Ovary (tissue), 9 donors: ENCODE measurements around the gene ZDHHC1. TPM values are rescaled to one million over a fixed set of nuclear protein-coding genes. Genes with fewer than 3 reads are reported as not detected.

Experiments
- DNase-seq, 5 donors: peaks; one replicate each; pipeline ENCODE4 v3.0.0-alpha.2; 2019 to 2020
- H3K27ac ChIP-seq, 2 donors: fragments of 200-600 bp; one replicate each; pipeline versions ENCODE4 v1.5.1 to v1.8.0; 2019 to 2022
- H3K27me3 ChIP-seq: fragments of 200-600 bp; one replicate; pipeline ENCODE4 v1.8.0; 2022
- H3K36me3 ChIP-seq: fragments of 200-600 bp; sonication (generic); one replicate; pipeline ENCODE4 v1.5.1; 2019
- H3K4me1 ChIP-seq: one replicate; pipeline ENCODE4 v1.8.1; 2013; ENCODE audit warnings: mild to moderate bottlenecking, moderate library complexity; ENCODE audit not compliant: insufficient read depth
- H3K4me3 ChIP-seq: fragments of 200-600 bp; sonication (generic); one replicate; pipeline ENCODE4 v1.5.1; 2017
- H3K9me3 ChIP-seq, 2 donors: fragments of 200-600 bp in 1 of 2; sonication (generic) in 1 of 2; one replicate each; pipeline versions ENCODE4 v1.5.1 to v1.8.1; 2013 to 2019; ENCODE audit warnings: mild to moderate bottlenecking in 1 of 2, moderate library complexity in 1 of 2
- CTCF ChIP-seq, 3 donors: fragments of 450-650 bp in 2 of 3; fragments of 200-600 bp in 1 of 3; IDR thresholded peaks; one replicate each; pipeline versions ENCODE4 v1.5.1 to v1.8.0; 2016 to 2022; ENCODE audit warnings: antibody characterized with exemption in 3 of 3, mild to moderate bottlenecking in 1 of 3
- EP300 ChIP-seq: sonication (generic); formaldehyde crosslinking; IDR thresholded peaks from one replicate; pipeline ENCODE4 v1.6.1; 2017; ENCODE audit warnings: antibody characterized with exemption
- POLR2A ChIP-seq: fragments of 450-650 bp; IDR thresholded peaks from one replicate; pipeline ENCODE4 v1.6.1; 2017; ENCODE audit warnings: antibody characterized with exemption, mild to moderate bottlenecking, moderate library complexity
- WGBS, 3 donors: extraction: QIAGEN DNeasy Blood & Tissue Kit in 1 of 3; methylation state at CpG; one replicate each; pipeline versions ENCODE4 v1.1.5 to v1.1.7; 2013 to 2017; 5-methylcytosine and 5-hydroxymethylcytosine counted together
- intact Hi-C, 4 donors: fragments of 100-400 bp; cut with DNase I; formaldehyde crosslinking; loops; one replicate each; pipeline versions ENCODE4 v1.11.0 to v1.15.1; 2022 to 2023
- polyA plus RNA-seq, 2 donors: library from polyadenylated mRNA; stranded (reverse); fragments of 200-250 nt in 1 of 2; fragments of 350-450 nt in 1 of 2; fragmentation: Illumina TruSeq in 1 of 2; extraction: RNeasy Lipid Tissue Mini Kit (QIAGEN cat#74804) in 1 of 2; gene quantifications; one replicate each; pipeline ENCODE4 v1.2.3, GENCODE V29; 2013 to 2014
- total RNA-seq, 7 donors: library from RNA; depleted of rRNA in 2 of 7; stranded (reverse); fragments of >200 nt in 2 of 7; fragmentation: NEBNext Ultra II Directional in 3 of 7; extraction: Animal tissue kit (Norgen Biotek cat#: 25700) in 3 of 7; gene quantifications; one replicate each; pipeline versions ENCODE4 v1.1.0 to v1.2.4, GENCODE V29; 2016 to 2023
- donor health status: DM: no; HTN: no; CAD: no; lungs with moderate emphysema.
- donor health status: DM: no; HTN: no; CAD: no.
- donor health status: Bipolar disorder and iron deficiency.
- donor health status: DM: yes; HTN: yes; CAD: no.
- donor health status: DM: no; HTN: no; CAD: no.
- donor health status: DM: yes; HTN: yes; CAD: no.

The ZDHHC1 gene
- total and polyA plus RNA-seq, 9 donors, result 1.4 to 45.5 (median 21.9) TPM

GRCh38 chr16:67411339-67411738 is 4.9 kb downstream of the ZDHHC1 start:
- H3K36me3 ChIP-seq, result no peaks in the 10 kb centered on the region
- H3K27ac ChIP-seq, result no peak overlapping the region
- WGBS, 3 donors, result 91 to 95% (median 92%) methylated on average over 3 of the region's 3 CpGs
- H3K4me3 ChIP-seq, result no peak overlapping the region
- H3K4me1 ChIP-seq, result peaks cover 9% of the 10 kb centered on the region
- intact Hi-C loops, result loop anchor here in 1 of 4 donors (10.0 kb wide), 1 partner anchor 157 kb away; no protein-coding TSS in a partner anchor
- no peaks in the 10 kb centered on the region for H3K9me3 ChIP-seq
- no peaks in the 10 kb centered on the region for H3K27me3 ChIP-seq
- TF ChIP-seq EP300 (no peak), POLR2A (no peak), CTCF (IDR thresholded peaks at IDR 0.05) (no peak)
- no peak for DNase-seq

GRCh38 chr16:67409631-67410030 is 6.6 kb downstream of the ZDHHC1 start:
- no peak overlapping the region for H3K27ac ChIP-seq
- peaks cover 8% of the 10 kb centered on the region for H3K4me1 ChIP-seq
- intact Hi-C loops, result loop anchor here in 2 of 4 donors (5.0 to 10.0 kb wide), 2 partner anchors 127 to 155 kb away; no protein-coding TSS in a partner anchor
- H3K36me3 ChIP-seq, result no peaks in the 10 kb centered on the region
- DNase-seq, result no peak
- no peaks in the 10 kb centered on the region for H3K27me3 ChIP-seq
- TF ChIP-seq POLR2A (no peak), EP300 (no peak), CTCF (IDR thresholded peaks at IDR 0.05) (no peak)
- 83 to 89% (median 87%) methylated on average over 9 of the region's 9 CpGs for WGBS, 3 donors
- no peak overlapping the region for H3K4me3 ChIP-seq
- H3K9me3 ChIP-seq, result no peaks in the 10 kb centered on the region

GRCh38 chr16:67407788-67408452 is 8.4 kb downstream of the ZDHHC1 start:
- H3K4me3 ChIP-seq, result no peak overlapping the region
- WGBS, 3 donors, result 78 to 80% (median 79%) methylated on average over 6 of the region's 6 CpGs
- H3K4me1 ChIP-seq, result no peaks in the 10 kb centered on the region
- no peaks in the 10 kb centered on the region for H3K36me3 ChIP-seq
- TF ChIP-seq POLR2A (no peak), CTCF (IDR thresholded peaks at IDR 0.05) (no peak), EP300 (no peak)
- H3K27me3 ChIP-seq, result no peaks in the 10 kb centered on the region
- no peaks in the 10 kb centered on the region for H3K9me3 ChIP-seq
- H3K27ac ChIP-seq, result no peak overlapping the region
- intact Hi-C loops, result loop anchor here in 1 of 4 donors (5.0 kb wide), 1 partner anchor 126 kb away; no protein-coding TSS in a partner anchor
- DNase-seq, result no peak

GRCh38 chr16:67407176-67407787 is 9.0 kb downstream of the ZDHHC1 start:
- WGBS, 3 donors, result 87 to 90% (median 88%) methylated on average over 7 of the region's 7 CpGs
- no peaks in the 10 kb centered on the region for H3K36me3 ChIP-seq
- H3K27me3 ChIP-seq, result no peaks in the 10 kb centered on the region
- no peak for TF ChIP-seq CTCF (IDR thresholded peaks at IDR 0.05)
- no peak for TF ChIP-seq EP300
- no peak for TF ChIP-seq POLR2A
- H3K9me3 ChIP-seq, result no peaks in the 10 kb centered on the region
- no peak overlapping the region for H3K4me3 ChIP-seq
- intact Hi-C loops, result loop anchor here in 1 of 4 donors (5.0 kb wide), 1 partner anchor 125 kb away; no protein-coding TSS in a partner anchor
- no peaks in the 10 kb centered on the region for H3K4me1 ChIP-seq
- no peak overlapping the region for H3K27ac ChIP-seq
- DNase-seq, result peak in 1 of 5 donors; percentile 20
